ENCODE measurements around the gene PRICKLE2. TPM values are rescaled to one million over a fixed set of nuclear protein-coding genes. Genes with fewer than 3 reads are reported as not detected.

The PRICKLE2 gene
- total RNA-seq, 2 donors from 2014 or later = 27.9 to 42.3 TPM

DNA sequence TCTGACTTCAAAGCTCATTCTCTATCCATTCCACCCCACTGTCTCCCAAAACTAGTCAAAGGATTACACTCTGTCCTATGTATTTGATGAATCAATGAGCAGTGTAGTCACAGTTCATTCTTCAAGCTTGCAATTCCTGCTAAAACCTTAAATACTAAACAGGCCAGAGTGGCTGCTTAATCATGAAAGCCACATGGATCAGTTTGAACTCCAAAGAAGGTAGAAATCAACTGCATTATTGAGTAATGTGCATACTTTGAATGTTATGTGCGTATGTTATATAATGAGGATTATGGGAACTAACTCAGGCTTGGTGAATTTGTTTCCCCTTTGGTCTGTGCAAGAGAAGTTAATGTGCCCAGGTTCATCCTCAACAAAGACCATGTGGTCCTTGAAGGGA, 45.4 kb downstream of the PRICKLE2 start:
- Histone ChIP-seq H3K27ac (no peak overlapping the region), H3K4me3 (no peak overlapping the region)

DNA sequence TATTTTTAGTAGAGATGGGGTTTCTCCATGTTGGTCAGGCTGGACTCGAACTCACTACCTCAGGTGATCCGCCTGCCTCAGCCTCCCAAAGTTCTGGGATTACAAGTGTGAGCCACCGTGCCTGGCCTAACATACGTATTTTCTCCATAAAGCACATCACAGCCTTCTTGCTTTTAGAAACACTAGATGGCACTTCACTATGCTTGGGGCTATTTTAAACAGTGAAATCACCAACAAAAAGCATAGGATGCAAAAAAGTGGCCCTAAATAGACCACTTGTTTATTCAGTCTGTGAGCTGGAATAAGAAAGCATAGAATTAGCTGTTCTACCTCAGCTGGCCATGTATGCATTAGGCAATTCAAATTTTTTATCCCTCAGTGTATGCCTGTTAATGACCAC, 46.0 kb downstream of the PRICKLE2 start:
- Histone ChIP-seq H3K4me3 (no peak overlapping the region), H3K27me3 (replicated peaks; ENCODE audit: insufficient read depth) (no peaks in the 10 kb centered on the region), H3K9me3 (no peaks in the 10 kb centered on the region), H3K36me3 (no peaks in the 10 kb centered on the region), H3K27ac (no peak overlapping the region), H3K4me1 (ENCODE audit: control insufficient read depth in 1 of 2, low read depth in 2 of 2) (peaks cover 0 to 3% of the 10 kb centered on the region in 2 donors)
- TF ChIP-seq, protein P1, sequence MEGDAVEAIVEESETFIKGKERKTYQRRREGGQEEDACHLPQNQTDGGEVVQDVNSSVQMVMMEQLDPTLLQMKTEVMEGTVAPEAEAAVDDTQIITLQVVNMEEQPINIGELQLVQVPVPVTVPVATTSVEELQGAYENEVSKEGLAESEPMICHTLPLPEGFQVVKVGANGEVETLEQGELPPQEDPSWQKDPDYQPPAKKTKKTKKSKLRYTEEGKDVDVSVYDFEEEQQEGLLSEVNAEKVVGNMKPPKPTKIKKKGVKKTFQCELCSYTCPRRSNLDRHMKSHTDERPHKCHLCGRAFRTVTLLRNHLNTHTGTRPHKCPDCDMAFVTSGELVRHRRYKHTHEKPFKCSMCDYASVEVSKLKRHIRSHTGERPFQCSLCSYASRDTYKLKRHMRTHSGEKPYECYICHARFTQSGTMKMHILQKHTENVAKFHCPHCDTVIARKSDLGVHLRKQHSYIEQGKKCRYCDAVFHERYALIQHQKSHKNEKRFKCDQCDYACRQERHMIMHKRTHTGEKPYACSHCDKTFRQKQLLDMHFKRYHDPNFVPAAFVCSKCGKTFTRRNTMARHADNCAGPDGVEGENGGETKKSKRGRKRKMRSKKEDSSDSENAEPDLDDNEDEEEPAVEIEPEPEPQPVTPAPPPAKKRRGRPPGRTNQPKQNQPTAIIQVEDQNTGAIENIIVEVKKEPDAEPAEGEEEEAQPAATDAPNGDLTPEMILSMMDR (IDR thresholded peaks at IDR 0.05) = no peak
- ATAC-seq (ENCODE audit: insufficient number of reproducible peaks, low FRiP score, low read depth) = no peak
- no peak for DNase-seq (ENCODE audit: low spot score)

More for the DNA sequence above, 45.4 kb downstream of the PRICKLE2 start:
- Histone ChIP-seq H3K27me3 (replicated peaks; ENCODE audit: insufficient read depth) (no peaks in the 10 kb centered on the region), H3K9me3 (no peaks in the 10 kb centered on the region), H3K4me1 (ENCODE audit: control insufficient read depth in 1 of 2, low read depth in 2 of 2) (peaks cover 0 to 9% of the 10 kb centered on the region in 2 donors), H3K36me3 (no peaks in the 10 kb centered on the region)
- TF ChIP-seq, protein P1 (IDR thresholded peaks at IDR 0.05) = no peak
- DNase-seq (ENCODE audit: low spot score) = no peak
- ATAC-seq (ENCODE audit: insufficient number of reproducible peaks, low FRiP score, low read depth) = no peak

- no peaks in the 10 kb centered on the region for H3K27me3 ChIP-seq (replicated peaks; ENCODE audit: insufficient read depth)
- TF ChIP-seq, protein P1 (IDR thresholded peaks at IDR 0.05) = no peak
- H3K27ac ChIP-seq = no peak overlapping the region
- DNase-seq (ENCODE audit: low spot score) (no peak), ATAC-seq (ENCODE audit: insufficient number of reproducible peaks, low FRiP score, low read depth) (no peak)
- no peaks in the 10 kb centered on the region for H3K4me1 ChIP-seq (ENCODE audit: control insufficient read depth in 1 of 2, low read depth in 2 of 2)
- no peak overlapping the region for H3K4me3 ChIP-seq
- no peaks in the 10 kb centered on the region for H3K9me3 ChIP-seq
- H3K36me3 ChIP-seq = no peaks in the 10 kb centered on the region
Measured at GRCh38 chr3:64178419-64178818, 46.8 kb downstream of the PRICKLE2 start.

GRCh38 chr3:64176461-64176996, 48.7 kb downstream of the PRICKLE2 start:
- DNase-seq (ENCODE audit: low spot score) (no peak), ATAC-seq (ENCODE audit: insufficient number of reproducible peaks, low FRiP score, low read depth) (no peak)
- H3K27me3 ChIP-seq (replicated peaks; ENCODE audit: insufficient read depth) = no peaks in the 10 kb centered on the region
- H3K27ac ChIP-seq = no peak overlapping the region
- no peak overlapping the region for H3K4me3 ChIP-seq
- no peaks in the 10 kb centered on the region for H3K9me3 ChIP-seq
- TF ChIP-seq, protein P1 (IDR thresholded peaks at IDR 0.05) = no peak
- H3K4me1 ChIP-seq (ENCODE audit: control insufficient read depth in 1 of 2, low read depth in 2 of 2) = no peaks in the 10 kb centered on the region
- no peaks in the 10 kb centered on the region for H3K36me3 ChIP-seq

- H3K27me3 ChIP-seq (replicated peaks; ENCODE audit: insufficient read depth) = no peaks in the 10 kb centered on the region
- ATAC-seq (ENCODE audit: insufficient number of reproducible peaks, low FRiP score, low read depth) (no peak), DNase-seq (ENCODE audit: low spot score) (no peak)
- no peak overlapping the region for H3K4me3 ChIP-seq
- no peaks in the 10 kb centered on the region for H3K36me3 ChIP-seq
- no peak overlapping the region for H3K27ac ChIP-seq
- no peaks in the 10 kb centered on the region for H3K4me1 ChIP-seq (ENCODE audit: control insufficient read depth in 1 of 2, low read depth in 2 of 2)
- no peaks in the 10 kb centered on the region for H3K9me3 ChIP-seq
- TF ChIP-seq, protein P1 (IDR thresholded peaks at IDR 0.05) = no peak
Measured at GRCh38 chr3:64174328-64174727, 50.9 kb downstream of the PRICKLE2 start.

Data from thoracic aorta (tissue), 2 donors.